NT2/D1 (cell line): ENCODE measurements around the gene ADCY9.

Experiments used
- DNase-seq: peaks from one replicate; pipeline ENCODE4 v3.0.0-alpha.2; 2011; ENCODE audit warnings: low read depth, low spot score
- H3K27me3 ChIP-seq: 2 replicates; pipeline ENCODE4 v1.6.0; 2011; ENCODE audit warnings: mild to moderate bottlenecking; ENCODE audit not compliant: insufficient read length, insufficient read depth
- H3K36me3 ChIP-seq: 2 replicates; pipeline ENCODE4 v1.6.1; 2011; ENCODE audit warnings: mild to moderate bottlenecking, low read length, mixed read lengths; ENCODE audit not compliant: insufficient read depth, insufficient read length
- H3K4me1 ChIP-seq: 2 replicates; pipeline ENCODE4 v1.5.1; 2011; ENCODE audit not compliant: insufficient read depth, insufficient read length
- H3K4me3 ChIP-seq: 2 replicates; pipeline ENCODE4 v1.5.1; 2011; ENCODE audit warnings: low read depth; ENCODE audit not compliant: insufficient read length
- H3K9ac ChIP-seq: 2 replicates; pipeline ENCODE4 v1.6.0; 2011; ENCODE audit warnings: low read depth; ENCODE audit not compliant: insufficient read length
- H3K9me3 ChIP-seq: 2 replicates; pipeline ENCODE4 v1.5.1; 2011; ENCODE audit warnings: mild to moderate bottlenecking, low read length; ENCODE audit not compliant: insufficient read depth
- SUZ12 ChIP-seq: IDR thresholded peaks from 2 replicates; pipeline ENCODE4 v1.6.1; 2011; ENCODE audit not compliant: insufficient read length, insufficient read depth; ENCODE audit errors: extremely low read depth
- YY1 ChIP-seq: IDR thresholded peaks from 2 replicates; pipeline ENCODE4 v1.6.1; 2011; ENCODE audit not compliant: insufficient read length, insufficient read depth
- ZNF274 ChIP-seq: IDR thresholded peaks from 2 replicates; pipeline ENCODE4 v1.6.1; 2011; ENCODE audit warnings: mild to moderate bottlenecking, low read depth, low read length

The ADCY9 gene

DNA sequence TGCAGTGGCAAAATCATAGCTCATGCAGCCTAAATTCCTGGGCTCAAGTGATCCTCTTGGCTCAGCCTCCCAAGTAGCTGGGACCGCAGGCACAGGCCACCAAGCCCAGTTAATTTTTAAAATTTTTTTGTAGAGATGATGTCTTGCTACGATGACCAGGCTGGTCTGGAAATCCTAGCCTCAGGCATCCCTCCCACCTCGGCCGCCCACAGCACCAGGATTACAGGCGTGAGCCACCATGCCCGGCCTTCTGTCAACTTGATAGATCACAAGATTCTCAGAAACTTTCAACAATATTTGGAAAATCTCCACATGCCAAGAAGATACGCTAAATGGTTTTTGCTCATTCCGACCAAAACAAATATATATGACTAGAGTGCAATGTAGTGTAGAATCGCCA is 111.0 kb downstream of the ADCY9 start:
- Histone ChIP-seq H3K9ac (no peak overlapping the region), H3K27me3 (no peaks in the 10 kb centered on the region), H3K36me3 (no peaks in the 10 kb centered on the region), H3K4me1 (no peaks in the 10 kb centered on the region), H3K9me3 (no peaks in the 10 kb centered on the region), H3K4me3 (no peak overlapping the region)
- DNase-seq: no peak
- TF ChIP-seq YY1 (no peak), SUZ12 (no peak), ZNF274 (no peak)

GRCh38 chr16:4004206-4004605 is 112.0 kb downstream of the ADCY9 start:
- TF ChIP-seq SUZ12 (no peak), YY1 (no peak), ZNF274 (no peak)
- no peaks in the 10 kb centered on the region for H3K27me3 ChIP-seq
- no peak overlapping the region for H3K9ac ChIP-seq
- H3K4me3 ChIP-seq: no peak overlapping the region
- no peaks in the 10 kb centered on the region for H3K36me3 ChIP-seq
- no peaks in the 10 kb centered on the region for H3K4me1 ChIP-seq
- no peak for DNase-seq
- H3K9me3 ChIP-seq: no peaks in the 10 kb centered on the region

GRCh38 chr16:4003576-4003975 is 112.7 kb downstream of the ADCY9 start:
- no peaks in the 10 kb centered on the region for H3K36me3 ChIP-seq
- TF ChIP-seq SUZ12 (no peak), ZNF274 (no peak), YY1 (no peak)

DNA sequence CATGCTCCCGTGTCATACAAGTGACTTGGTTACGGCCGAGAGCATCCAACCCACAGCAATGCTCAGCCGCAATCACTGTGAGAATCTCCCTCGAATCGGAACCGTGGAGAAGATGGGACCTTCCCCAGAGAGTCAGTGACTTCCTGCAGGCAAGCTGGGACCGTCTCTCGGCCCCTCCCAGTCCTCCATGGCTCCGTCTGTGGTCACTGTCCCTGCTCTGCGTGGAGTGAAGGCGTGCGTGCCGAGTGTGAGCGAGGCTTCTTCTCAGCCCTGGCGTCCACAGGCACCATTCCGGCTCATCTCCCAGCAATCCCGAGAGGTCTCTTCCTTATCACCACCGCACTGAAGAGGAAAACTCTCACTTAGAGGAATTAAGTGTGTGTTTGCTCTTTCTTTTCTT is 113.1 kb downstream of the ADCY9 start:
- DNase-seq: no peak
- Histone ChIP-seq H3K9me3 (no peaks in the 10 kb centered on the region), H3K27me3 (no peaks in the 10 kb centered on the region), H3K4me1 (no peaks in the 10 kb centered on the region), H3K9ac (no peak overlapping the region), H3K4me3 (no peak overlapping the region), H3K36me3 (no peaks in the 10 kb centered on the region)
- TF ChIP-seq ZNF274 (no peak), YY1 (no peak), SUZ12 (no peak)

More at GRCh38 chr16:4003576-4003975, 112.7 kb downstream of the ADCY9 start:
- H3K27me3 ChIP-seq: no peaks in the 10 kb centered on the region
- no peak overlapping the region for H3K9ac ChIP-seq
- no peak for DNase-seq
- no peaks in the 10 kb centered on the region for H3K9me3 ChIP-seq
- H3K4me3 ChIP-seq: no peak overlapping the region
- H3K4me1 ChIP-seq: no peaks in the 10 kb centered on the region

DNA sequence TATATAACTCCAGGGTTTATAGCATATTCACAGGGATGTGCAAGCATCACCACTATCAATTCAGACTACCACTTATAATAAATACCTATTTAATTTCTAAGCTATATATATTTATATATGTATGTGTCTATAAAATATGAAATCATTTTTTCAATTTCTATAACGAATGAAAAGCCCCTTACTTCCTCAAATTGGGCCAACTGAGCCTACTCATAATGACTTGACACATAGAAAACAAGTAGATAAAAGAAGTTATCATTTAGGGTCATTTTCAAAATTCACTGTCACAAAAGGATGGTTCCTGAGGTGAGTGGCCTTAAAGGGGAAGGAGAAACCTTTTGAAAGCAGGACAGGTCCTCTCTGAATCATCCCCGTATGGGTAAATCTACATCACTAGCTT is 114.1 kb downstream of the ADCY9 start:
- no peak for DNase-seq
- TF ChIP-seq SUZ12 (no peak), YY1 (no peak), ZNF274 (no peak)
- no peak overlapping the region for H3K4me3 ChIP-seq
- H3K9me3 ChIP-seq: no peaks in the 10 kb centered on the region
- H3K27me3 ChIP-seq: no peaks in the 10 kb centered on the region
- H3K9ac ChIP-seq: no peak overlapping the region
- H3K4me1 ChIP-seq: peaks cover 4% of the 10 kb centered on the region
- H3K36me3 ChIP-seq: no peaks in the 10 kb centered on the region

GRCh38 chr16:3999479-4000325 is 116.5 kb downstream of the ADCY9 start:
- H3K9me3 ChIP-seq: no peaks in the 10 kb centered on the region
- TF ChIP-seq YY1 (no peak), ZNF274 (no peak), SUZ12 (no peak)
- no peak overlapping the region for H3K4me3 ChIP-seq
- H3K36me3 ChIP-seq: no peaks in the 10 kb centered on the region
- no peaks in the 10 kb centered on the region for H3K27me3 ChIP-seq
- peak overlapping the region; percentile 51 for H3K9ac ChIP-seq
- DNase-seq: peak; percentile 35
- H3K4me1 ChIP-seq: peaks cover 6% of the 10 kb centered on the region

GRCh38 chr16:3998793-3999478 is 117.3 kb downstream of the ADCY9 start:
- Histone ChIP-seq H3K9ac (peak overlapping the region; percentile 51), H3K36me3 (no peaks in the 10 kb centered on the region), H3K9me3 (no peaks in the 10 kb centered on the region), H3K4me3 (no peak overlapping the region), H3K4me1 (peaks cover 6% of the 10 kb centered on the region), H3K27me3 (no peaks in the 10 kb centered on the region)
- DNase-seq: no peak
- TF ChIP-seq SUZ12 (no peak), ZNF274 (no peak), YY1 (no peak)
